Fibroblast of skin of scalp (primary cell): ENCODE results near the gene AMMECR1L.
"Not testable (repeated sequence)": the region's sequence is repeated elsewhere in the genome, so short reads cannot be mapped to it uniquely, and the experiment has no call there.

Experiments used
- DNase-seq: peaks from one replicate; pipeline ENCODE4 v3.0.0-alpha.2; 2013

The AMMECR1L gene

DNA sequence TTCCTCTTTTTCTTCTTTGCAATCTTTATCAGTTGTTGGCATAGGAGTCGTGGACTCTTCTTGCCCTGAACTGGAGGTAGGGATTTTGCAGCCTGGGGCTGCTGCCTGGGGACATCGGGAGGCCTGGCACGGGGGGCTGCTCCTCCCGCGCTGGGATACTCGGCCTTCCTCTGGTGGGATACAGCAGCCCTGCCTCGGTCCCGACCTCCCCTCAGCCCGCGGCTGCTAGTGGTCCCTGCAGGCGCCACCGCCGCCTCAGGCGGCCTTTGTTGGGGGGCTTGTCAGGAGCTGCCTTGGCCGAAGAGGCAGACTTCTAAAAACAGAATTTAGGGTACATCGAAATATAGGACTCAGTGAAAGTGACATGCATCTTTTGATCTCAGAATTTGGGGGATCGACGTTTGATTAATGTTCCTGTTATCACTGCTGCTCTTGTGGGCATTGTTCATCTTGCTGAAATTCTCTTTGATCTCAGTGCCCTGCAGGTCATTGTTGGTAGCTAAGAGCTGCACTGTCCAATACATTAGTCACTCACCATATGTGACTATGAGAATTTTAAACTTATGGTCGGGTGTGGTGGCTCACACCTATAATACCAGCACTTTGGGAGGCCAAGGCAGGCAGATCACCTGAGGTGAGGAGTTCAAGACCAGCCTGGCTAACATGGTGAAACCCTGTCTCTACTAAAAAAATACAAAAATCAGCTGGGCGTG, 44.1 kb downstream of the AMMECR1L start:
- no peak for DNase-seq

DNA sequence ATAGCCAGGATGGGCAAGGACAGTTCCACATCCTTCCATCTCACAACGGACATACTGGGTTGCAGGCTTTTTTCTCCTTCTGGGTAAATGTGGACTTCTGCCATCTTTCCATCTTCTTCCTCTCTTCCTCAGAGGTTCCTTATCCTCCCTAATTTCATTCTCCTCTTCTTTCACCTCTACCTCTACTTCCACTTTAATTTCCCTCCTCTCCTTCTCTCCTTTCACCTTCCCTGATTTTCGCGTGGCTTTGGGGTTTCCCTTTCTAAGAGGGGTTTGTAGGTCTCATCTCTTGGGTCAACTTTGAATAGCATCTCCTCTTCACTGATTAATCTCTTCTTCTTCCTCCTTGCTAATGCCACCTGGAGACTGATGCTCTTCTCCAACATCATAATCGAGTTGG, 44.9 kb downstream of the AMMECR1L start:
- DNase-seq, result no peak

DNA sequence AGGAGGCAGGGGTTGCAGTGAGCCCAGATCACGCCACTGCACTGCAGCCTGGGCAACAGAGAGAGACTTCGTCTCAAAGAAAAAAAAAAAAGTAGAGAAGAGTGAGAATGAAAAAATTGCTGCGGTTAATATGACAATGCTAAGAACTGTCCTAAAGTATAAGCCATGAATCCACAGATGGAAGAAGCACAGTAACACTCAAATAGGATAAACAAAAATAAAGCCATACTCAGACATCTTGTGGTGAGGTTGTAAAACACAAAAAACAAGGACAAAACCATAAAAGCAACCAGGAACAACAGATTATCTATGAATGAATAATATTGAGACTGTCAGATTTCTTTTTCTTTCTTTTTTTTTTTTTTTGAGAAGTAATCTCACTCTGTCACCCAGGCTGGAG, 50.8 kb downstream of the AMMECR1L start:
- DNase-seq, result no peak

DNA sequence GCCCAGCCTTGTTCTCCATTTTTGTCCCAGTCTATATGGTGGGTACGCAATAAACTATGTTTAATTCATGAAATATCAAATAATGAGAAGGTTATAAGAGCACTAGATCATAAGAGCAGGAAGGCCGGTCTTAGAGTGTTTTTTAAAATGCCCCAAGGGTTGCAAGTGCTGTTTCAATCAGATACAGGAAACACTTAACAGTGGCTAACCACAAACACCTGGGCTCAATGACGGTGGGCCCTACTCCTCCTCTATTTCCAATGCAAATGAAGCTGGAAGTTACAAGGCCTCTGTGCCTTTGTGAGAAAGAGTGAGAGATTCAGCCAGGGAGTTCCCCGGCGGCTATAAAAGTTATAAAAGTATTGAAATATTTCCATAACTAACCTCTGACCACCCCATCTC, 55.9 kb downstream of the AMMECR1L start:
- no peak for DNase-seq

DNA sequence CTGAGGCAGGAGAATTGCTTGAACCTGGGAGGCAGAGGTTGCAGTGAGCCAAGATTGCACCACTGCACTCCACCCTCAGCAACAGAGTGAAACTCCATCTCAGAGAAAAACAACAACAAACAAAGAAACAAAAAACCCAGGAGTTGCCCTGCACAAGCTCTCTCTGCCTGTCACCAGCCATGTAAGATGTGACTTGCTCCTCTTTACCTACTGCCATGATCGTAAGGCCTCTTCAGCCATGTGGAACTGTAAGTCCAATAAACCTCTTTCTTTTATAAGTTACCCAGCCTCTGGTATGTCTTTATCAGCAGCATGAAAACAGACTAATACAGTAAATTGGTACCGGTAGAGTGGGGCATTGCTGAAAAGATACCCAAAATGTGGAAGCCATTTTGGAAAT, 59.0 kb downstream of the AMMECR1L start:
- DNase-seq, result not testable (repeated sequence)

DNA sequence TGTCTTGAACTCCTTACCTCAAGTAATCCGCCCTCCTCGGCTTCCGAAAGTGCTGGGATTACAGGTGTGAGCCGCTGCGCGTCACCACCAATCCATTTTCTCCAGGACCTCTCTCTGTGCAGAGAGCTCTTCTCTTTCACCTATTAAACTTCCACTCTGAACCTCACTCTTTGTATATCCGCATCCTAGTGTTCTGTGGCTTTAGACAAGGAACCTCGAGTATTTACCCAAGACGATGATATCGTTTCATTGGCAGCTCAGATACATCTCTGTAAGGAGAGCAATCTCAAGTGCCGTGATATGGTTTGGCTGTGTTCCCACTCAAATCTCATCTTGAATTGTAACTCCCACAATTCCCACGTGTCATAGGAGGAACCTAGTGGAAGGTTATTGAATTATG, 59.7 kb downstream of the AMMECR1L start:
- DNase-seq, result peak; percentile 14

DNA sequence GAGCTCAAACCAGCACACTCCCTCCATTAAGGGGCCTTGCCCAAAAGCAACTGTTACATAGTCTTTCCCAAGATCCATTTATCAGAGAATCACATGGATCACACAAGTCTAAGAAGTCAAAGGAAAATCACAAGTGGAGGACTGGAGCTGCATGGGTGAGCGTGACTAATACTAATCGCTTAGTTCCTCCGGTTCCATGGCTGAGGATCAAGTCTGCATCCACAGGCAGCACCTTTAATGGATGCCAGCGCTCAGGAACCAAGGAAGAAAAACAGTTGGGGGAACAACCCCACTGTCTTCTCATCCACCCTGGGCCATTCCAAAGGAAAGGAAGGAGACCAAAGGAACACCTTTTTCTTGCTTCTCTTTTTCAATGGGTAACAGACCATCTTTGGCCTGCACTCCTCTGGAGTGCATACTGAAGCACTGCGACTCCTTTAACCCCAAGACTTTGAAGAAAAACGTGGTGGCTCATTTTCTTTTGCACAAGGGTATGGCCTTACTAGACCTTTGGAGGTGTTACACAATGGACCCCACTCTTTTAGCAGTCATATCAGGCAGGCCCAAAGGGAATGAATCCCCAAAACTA, 65.6 kb downstream of the AMMECR1L start:
- peak; percentile 4 for DNase-seq

DNA sequence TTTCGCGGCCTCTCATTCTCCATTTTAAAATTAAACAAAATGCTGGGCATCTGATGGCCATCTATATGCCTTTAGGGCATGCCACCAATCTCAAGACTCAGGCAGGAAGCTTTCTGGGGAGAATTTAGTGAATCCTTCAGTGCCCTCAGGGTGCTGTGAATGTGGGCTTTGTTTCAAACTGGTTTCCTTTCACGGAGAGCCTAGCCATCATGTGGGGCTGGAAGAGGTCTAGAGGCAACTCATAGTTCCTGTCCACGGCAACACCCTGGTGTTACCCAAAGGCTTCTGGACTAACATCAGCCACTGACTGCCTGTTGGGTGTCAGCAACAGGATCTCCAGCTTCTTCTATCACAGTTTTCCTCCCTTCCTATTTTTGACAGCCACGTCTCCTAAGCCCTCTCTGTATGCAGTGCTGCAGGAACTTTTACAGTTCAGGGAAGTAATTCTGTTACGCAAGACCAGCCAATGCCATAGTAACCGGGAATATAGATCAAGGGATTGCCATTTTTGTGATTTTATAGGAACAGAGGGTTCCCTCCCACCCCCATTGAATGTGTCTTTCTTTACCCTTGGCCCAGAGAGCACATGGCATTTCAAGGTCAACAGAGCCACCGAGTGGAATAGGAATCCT, 66.8 kb downstream of the AMMECR1L start:
- no peak for DNase-seq

DNA sequence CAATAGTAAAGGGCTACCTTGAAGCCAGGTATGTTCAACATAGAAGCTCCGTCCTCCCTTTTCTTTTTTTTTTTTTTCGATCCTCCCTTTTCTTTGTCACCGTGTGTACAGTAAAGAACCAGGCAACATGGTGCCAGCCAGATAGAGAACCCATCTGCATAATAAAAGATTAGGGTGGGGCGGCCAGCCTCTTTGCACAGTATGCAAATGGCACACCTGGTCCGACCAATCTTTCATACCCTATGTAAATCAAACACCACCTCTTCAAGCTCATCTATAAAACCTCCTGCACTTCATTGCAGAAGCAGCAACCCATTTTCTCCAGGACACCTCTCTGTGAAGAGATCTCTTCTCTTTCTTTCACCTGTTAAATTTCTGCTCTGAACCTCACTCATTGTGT, 67.5 kb downstream of the AMMECR1L start:
- no peak for DNase-seq

DNA sequence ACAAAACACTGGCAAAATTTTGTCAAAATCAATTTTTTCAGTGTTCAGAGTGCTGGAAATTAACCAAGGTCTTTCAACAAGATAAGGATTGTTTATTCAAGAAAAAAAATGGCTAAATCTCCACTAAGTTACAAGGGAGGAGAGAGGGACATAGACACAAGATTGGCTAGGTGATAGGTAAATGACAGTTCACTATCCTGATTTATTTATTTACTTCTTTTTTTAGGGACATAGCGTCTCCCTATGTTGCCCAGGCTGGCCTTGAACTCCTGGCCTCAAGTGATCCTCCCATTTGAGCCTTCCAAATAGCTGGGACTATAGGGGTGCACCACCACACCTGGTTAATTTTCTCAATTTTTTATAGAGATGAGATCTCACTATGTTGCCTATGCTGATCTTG, 71.1 kb downstream of the AMMECR1L start:
- DNase-seq, result no peak

DNA sequence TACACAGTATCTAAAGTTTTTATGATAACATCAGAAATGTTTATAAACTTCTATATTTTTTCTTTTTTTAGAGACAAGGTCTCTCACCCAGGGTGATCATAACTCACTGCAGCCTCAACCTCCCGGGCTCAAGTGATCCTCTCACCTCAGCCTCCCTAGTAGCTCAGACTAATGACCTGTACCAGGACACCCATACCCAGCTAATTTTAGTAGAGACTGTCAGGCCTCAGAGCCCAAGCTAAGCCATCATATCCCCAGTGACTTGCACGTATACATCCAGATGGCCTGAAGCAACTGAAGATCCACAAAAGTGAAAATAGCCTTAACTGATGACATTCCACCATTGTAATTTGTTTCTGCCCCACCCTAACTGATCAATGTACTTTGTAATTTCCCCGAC, 73.3 kb downstream of the AMMECR1L start:
- DNase-seq, result not testable (repeated sequence)
